H1 (cell line): ENCODE data around the gene HLF. TPM values are rescaled to one million over a fixed set of nuclear protein-coding genes. Genes with fewer than 3 reads are reported as not detected.

Experiments
- CTCF ChIA-PET: fragments of 300-600 bp; sonication (Branson Sonifier 250); formaldehyde crosslinking; loops from one replicate; lab custom pipeline; 2021; ENCODE audit not compliant: partially characterized antibody; lab: Charles Lee
- POLR2A ChIA-PET: fragments of 300-600 bp; sonication (Branson Sonifier 250); formaldehyde crosslinking; loops from one replicate; lab custom pipeline; 2021; ENCODE audit warnings: inconsistent platforms; ENCODE audit not compliant: partially characterized antibody; lab: Charles Lee
- DNase-seq, 2 experiments: peaks; one replicate each; pipeline versions ENCODE4 v3.0.0 to v3.0.0-alpha.2; 2010 to 2022; ENCODE audit warnings: low spot score in 2 of 2, low read depth in 1 of 2, mixed read lengths in 1 of 2
- FAIRE-seq: peaks from 2 replicates; lab custom pipeline; 2011; peaks lifted over from hg19 to GRCh38; lab: Jason Lieb, UNC
- H2AFZ ChIP-seq: 2 replicates; pipeline ENCODE4 v1.8.1; 2012; ENCODE audit warnings: low read length, inconsistent platforms
- H2AK5ac ChIP-seq: 2 replicates; pipeline ENCODE4 v1.6.1; 2013; ENCODE audit warnings: low read depth, low read length
- H2BK120ac ChIP-seq: replicated peaks from 2 replicates; pipeline ENCODE3; 2013; ENCODE audit warnings: low read depth, low read length, inconsistent platforms
- H2BK12ac ChIP-seq: 2 replicates; pipeline ENCODE4 v1.6.1; 2013; ENCODE audit warnings: low read depth, low read length
- H2BK15ac ChIP-seq: 2 replicates; pipeline ENCODE4 v1.6.1; 2013; ENCODE audit warnings: low read length
- H2BK20ac ChIP-seq: 2 replicates; pipeline ENCODE4 v1.6.1; 2013; ENCODE audit warnings: low read length
- H2BK5ac ChIP-seq: 2 replicates; pipeline ENCODE4 v1.6.1; 2013; ENCODE audit warnings: low read depth, low read length
- H3K14ac ChIP-seq: 2 replicates; pipeline ENCODE4 v1.6.1; 2013; ENCODE audit warnings: inconsistent platforms; ENCODE audit not compliant: insufficient read length
- H3K18ac ChIP-seq: 2 replicates; pipeline ENCODE4 v1.6.1; 2013; ENCODE audit warnings: low read length; ENCODE audit errors: extremely low read depth
- H3K23ac ChIP-seq: 2 replicates; pipeline ENCODE4 v1.6.1; 2013; ENCODE audit warnings: inconsistent platforms; ENCODE audit not compliant: insufficient read length
- H3K23me2 ChIP-seq: 2 replicates; pipeline ENCODE4 v1.6.1; 2013; ENCODE audit warnings: low read depth, low read length
- H3K27ac ChIP-seq: 2 replicates; pipeline ENCODE4 v1.6.1; 2011; ENCODE audit warnings: low read depth, low read length, inconsistent platforms
- H3K27me3 ChIP-seq, 4 experiments: replicated peaks in 1 of 4; 1 replicate in 1 of 4; 2 replicates in 3 of 4; pipeline versions ENCODE4 v1.6.1 to v1.8.1; 2011 to 2013; ENCODE audit warnings: low read length in 3 of 4, mild to moderate bottlenecking in 3 of 4, inconsistent platforms in 2 of 4, mixed read lengths in 2 of 4, moderate library complexity in 1 of 4; ENCODE audit not compliant: control insufficient read depth in 3 of 4, insufficient read depth in 3 of 4; ENCODE audit errors: extremely low read depth in 1 of 4
- H3K36me3 ChIP-seq, 4 experiments: 2 replicates each; pipeline versions ENCODE4 v1.6.1 to v1.8.1; 2011 to 2013; ENCODE audit warnings: mild to moderate bottlenecking in 4 of 4, low read length in 3 of 4, moderate library complexity in 2 of 4, control low read depth in 1 of 4, inconsistent platforms in 1 of 4; ENCODE audit not compliant: insufficient read depth in 4 of 4, control insufficient read depth in 2 of 4
- H3K4ac ChIP-seq: replicated peaks from 2 replicates; pipeline ENCODE3; 2013; ENCODE audit warnings: low read length, low read depth, mixed read lengths, inconsistent platforms; ENCODE audit not compliant: insufficient read length
- H3K4me1 ChIP-seq, 4 experiments: replicated peaks in 1 of 4; 1 replicate in 1 of 4; 2 replicates in 3 of 4; pipeline versions ENCODE4 v1.6.1 to v1.8.1; 2011 to 2013; ENCODE audit warnings: low read length in 3 of 4, inconsistent platforms in 2 of 4, mixed read lengths in 1 of 4; ENCODE audit not compliant: insufficient read depth in 4 of 4, control insufficient read depth in 3 of 4
- H3K4me2 ChIP-seq, 2 experiments: 2 replicates each; pipeline versions ENCODE4 v1.6.1 to v1.8.1; 2011 to 2013; ENCODE audit warnings: low read depth in 2 of 2, low read length in 2 of 2, control low read depth in 1 of 2, inconsistent platforms in 1 of 2, mild to moderate bottlenecking in 1 of 2; ENCODE audit not compliant: insufficient read depth in 1 of 2
- H3K4me3 ChIP-seq, 4 experiments: fragments of 200-600, 300-600 bp in 1 of 4; sonication (generic), shearing (Covaris generic), sonication (Bioruptor Twin) in 1 of 4; 2 replicates each; pipeline versions ENCODE4 v1.5.1 to v1.8.1; 2011 to 2016; ENCODE audit warnings: low read length in 4 of 4, low read depth in 3 of 4, control low read depth in 2 of 4, inconsistent platforms in 2 of 4, mild to moderate bottlenecking in 2 of 4, mixed read lengths in 1 of 4, moderate library complexity in 1 of 4; ENCODE audit not compliant: insufficient read depth in 2 of 4; ENCODE audit errors: extremely low read depth in 1 of 4
- H3K56ac ChIP-seq: replicated peaks from 2 replicates; pipeline ENCODE3; 2013; ENCODE audit warnings: low read depth, mild to moderate bottlenecking, mixed read lengths, low read length, inconsistent platforms; ENCODE audit not compliant: insufficient read length
- H3K79me1 ChIP-seq: 2 replicates; pipeline ENCODE4 v1.6.1; 2013; ENCODE audit warnings: low read depth, low read length, control low read depth
- H3K79me2 ChIP-seq, 2 experiments: 2 replicates each; pipeline versions ENCODE4 v1.6.1 to v1.8.1; 2012 to 2013; ENCODE audit warnings: low read length in 2 of 2, mild to moderate bottlenecking in 2 of 2, inconsistent platforms in 1 of 2; ENCODE audit not compliant: insufficient read depth in 2 of 2, control insufficient read depth in 1 of 2
- H3K9ac ChIP-seq, 4 experiments: replicated peaks in 1 of 4; 1 replicate in 1 of 4; 2 replicates in 3 of 4; pipeline versions ENCODE4 v1.6.1 to v1.8.1; 2011 to 2013; ENCODE audit warnings: low read depth in 3 of 4, low read length in 3 of 4, control low read depth in 2 of 4, mild to moderate bottlenecking in 2 of 4, moderate library complexity in 2 of 4, inconsistent platforms in 1 of 4; ENCODE audit errors: extremely low read depth in 1 of 4
- H3K9me3 ChIP-seq, 2 experiments: 2 replicates each; pipeline versions ENCODE4 v1.6.1 to v1.8.1; 2012 to 2013; ENCODE audit warnings: mild to moderate bottlenecking in 2 of 2, moderate library complexity in 2 of 2, control low read depth in 1 of 2, inconsistent platforms in 1 of 2, low read depth in 1 of 2, low read length in 1 of 2, mixed read lengths in 1 of 2; ENCODE audit not compliant: insufficient read depth in 2 of 2
- H4K20me1 ChIP-seq, 2 experiments: replicated peaks in 1 of 2; 2 replicates each; pipeline versions ENCODE3 to v1.8.1; 2011 to 2013; ENCODE audit warnings: inconsistent platforms in 2 of 2, low read length in 2 of 2, mild to moderate bottlenecking in 1 of 2; ENCODE audit not compliant: insufficient read depth in 2 of 2, control insufficient read depth in 1 of 2
- H4K5ac ChIP-seq: 2 replicates; pipeline ENCODE4 v1.6.1; 2013; ENCODE audit warnings: low read length, low read depth, mixed read lengths, inconsistent platforms; ENCODE audit not compliant: insufficient read length
- H4K8ac ChIP-seq: 2 replicates; pipeline ENCODE4 v1.8.0; 2013; ENCODE audit warnings: mild to moderate bottlenecking, moderate library complexity, low read length, inconsistent platforms; ENCODE audit not compliant: insufficient read depth; ENCODE audit errors: extremely low read depth
- H4K91ac ChIP-seq: replicated peaks from 2 replicates; pipeline ENCODE3; 2013; ENCODE audit warnings: low read length, mixed read lengths, inconsistent platforms; ENCODE audit not compliant: insufficient read length
- SIN3A ChIP-seq, 2 experiments: IDR thresholded peaks in 1 of 2; conservative IDR thresholded peaks in 1 of 2; 2 replicates each; pipeline ENCODE4 v1.6.1; 2011 to 2012; ENCODE audit warnings: low read length in 2 of 2, improper control_type of control experiment in 1 of 2, low read depth in 1 of 2, mild to moderate bottlenecking in 1 of 2
- TBP ChIP-seq: IDR thresholded peaks from 2 replicates; pipeline ENCODE4 v1.6.1; 2011; ENCODE audit warnings: low read depth, low read length, improper control_type of control experiment
- ZNF274 ChIP-seq: IDR thresholded peaks from 2 replicates; pipeline ENCODE4 v1.7.0; 2012; ENCODE audit warnings: low read length, borderline replicate concordance; ENCODE audit errors: extremely low read depth
- WGBS, 2 experiments: shearing (Covaris generic) in 1 of 2; methylation state at CpG; one replicate each; pipeline versions ENCODE4 v1.1.6 to v1.1.7; 2013 to 2015; ENCODE audit warnings: low lambda C conversion rate in 2 of 2, mixed read lengths in 2 of 2, inconsistent platforms in 1 of 2, low coverage in 1 of 2, missing lambda C conversion rate in 1 of 2; ENCODE audit not compliant: insufficient replicate concordance in 2 of 2, insufficient coverage in 1 of 2, insufficient read length in 1 of 2; ENCODE audit errors: extremely low coverage in 1 of 2, missing lambda C conversion rate in 1 of 2; 5-methylcytosine and 5-hydroxymethylcytosine counted together
- polyA plus RNA-seq, 7 experiments: library from polyadenylated mRNA; depleted of rRNA in 3 of 7; stranded (reverse) in 5 of 7; unstranded in 2 of 7; fragments of >200 nt in 5 of 7; fragments of 200-250 nt in 2 of 7; gene quantifications; 1 replicate in 5 of 7; 2 replicates in 1 of 7; 4 replicates in 1 of 7; pipeline versions ENCODE4 v1.2.1 to v1.2.3, GENCODE V29; 2011 to 2013; ENCODE audit warnings: missing spikeins in 2 of 7, mixed read lengths in 2 of 7
- total RNA-seq: library from RNA; stranded (reverse); fragmentation: NEBNext Ultra II Directional; extraction: Animal tissue kit (Norgen Biotek cat#: 25700); gene quantifications from 2 replicates; pipeline ENCODE4 v1.2.1, GENCODE V29; 2021

Gene HLF
- total and polyA plus RNA-seq, 2 of the 8 experiments (the other 6 are each of a cell fraction or from before 2014, with no cell fraction given): 0.39 to 0.60 TPM

- H2AK5ac ChIP-seq: no peak overlapping the region
- H3K4me2 ChIP-seq: no peak overlapping the region
- H3K56ac ChIP-seq: no peak overlapping the region
- H2AFZ ChIP-seq: no peak overlapping the region
- no peak overlapping the region for H4K91ac ChIP-seq
- no peak overlapping the region for H3K9ac ChIP-seq
- H3K27ac ChIP-seq: no peak overlapping the region
- 79% methylated on average over 1 of the region's 1 CpG; no CpG with 5 or more reads in 1 of the 2 experiments for WGBS, 2 experiments
- H3K23me2 ChIP-seq: no peaks in the 10 kb centered on the region
- H3K79me1 ChIP-seq: no peaks in the 10 kb centered on the region
- no peaks in the 10 kb centered on the region for H3K27me3 ChIP-seq
- H3K18ac ChIP-seq: no peak overlapping the region
- ChIA-PET POLR2A (no interaction called here), CTCF (interaction anchor here (1.0 to 1.5 kb wide), 2 partner anchors 137 to 383 kb away, joined by 3 read pairs; no protein-coding TSS in a partner anchor)
- no peaks in the 10 kb centered on the region for H3K4me1 ChIP-seq
- H2BK15ac ChIP-seq: no peak overlapping the region
- no peak overlapping the region for H3K23ac ChIP-seq
- no peak overlapping the region for H2BK5ac ChIP-seq
- TF ChIP-seq TBP (no peak), SIN3A (conservative IDR thresholded peaks at IDR 0.05 in 1 of 2, IDR thresholded peaks at IDR 0.05 in 1 of 2; ENCODE audit: low read depth in 1 of 2, low read length in 2 of 2) (no peak), ZNF274 (no peak)
- TF ChIP-seq, all 59 proteins: peak for 0
- no peak overlapping the region for H3K14ac ChIP-seq
- H2BK120ac ChIP-seq: no peak overlapping the region
- H3K36me3 ChIP-seq: no peaks in the 10 kb centered on the region
- H2BK20ac ChIP-seq: no peak overlapping the region
- H4K5ac ChIP-seq: no peak overlapping the region
- H2BK12ac ChIP-seq: no peak overlapping the region
- no peak overlapping the region for H3K4me3 ChIP-seq
- H4K20me1 ChIP-seq: no peaks in the 10 kb centered on the region
- DNase-seq: no peak
- H3K9me3 ChIP-seq: no peaks in the 10 kb centered on the region
- H4K8ac ChIP-seq: no peak overlapping the region
- no peak for FAIRE-seq
- H3K4ac ChIP-seq: no peak overlapping the region
- no peaks in the 10 kb centered on the region for H3K79me2 ChIP-seq
Measured at GRCh38 chr17:55219459-55219858, 45.3 kb upstream of the HLF start.
